K562 (cell line): ENCODE data around the gene EIF4G2. TPM values are rescaled to one million over a fixed set of nuclear protein-coding genes. Genes with fewer than 3 reads are reported as not detected.

Experiments
- DACH1 ChIP-seq: fragments of 450-650 bp; IDR thresholded peaks from 2 replicates; pipeline ENCODE4 v1.6.1; 2018; ENCODE audit not compliant: partially characterized antibody
- GATAD2A ChIP-seq: fragments of 450-650 bp; IDR thresholded peaks from 2 replicates; pipeline ENCODE4 v1.6.1; 2017
- KAT8 ChIP-seq: fragments of 450-650 bp; IDR thresholded peaks from 2 replicates; pipeline ENCODE4 v1.6.1; 2016; ENCODE audit warnings: low read depth, mild to moderate bottlenecking
- LARP7 ChIP-seq: fragments of 450-650 bp; IDR thresholded peaks from 2 replicates; pipeline ENCODE4 v1.6.1; 2016
- MTA1 ChIP-seq: fragments of 450-650 bp; IDR thresholded peaks from 2 replicates; pipeline ENCODE4 v1.6.1; 2017; ENCODE audit warnings: borderline replicate concordance
- MYC ChIP-seq, 2 experiments: fragments of 250-450 bp in 1 of 2; sonication (Bioruptor Pico) in 1 of 2; IDR thresholded peaks; 2 replicates each; pipeline versions ENCODE4 v1.5.1 to v1.6.1; 2012 to 2021; ENCODE audit warnings: low read depth in 2 of 2, borderline replicate concordance in 1 of 2, improper control_type of control experiment in 1 of 2, low read length in 1 of 2, mild to moderate bottlenecking in 1 of 2, moderate library complexity in 1 of 2
- NEUROD1 ChIP-seq: fragments of 150-350 bp; IDR thresholded peaks from 2 replicates; pipeline ENCODE4 v1.6.1; 2014; ENCODE audit warnings: borderline replicate concordance, low read length, low read depth; ENCODE audit not compliant: partially characterized antibody
- NONO ChIP-seq, 2 experiments: fragments of 200-400 bp in 1 of 2; fragments of 450-650 bp in 1 of 2; formaldehyde crosslinking in 1 of 2; IDR thresholded peaks; 2 replicates each; pipeline ENCODE4 v1.6.1; 2017; ENCODE audit warnings: low read depth in 2 of 2, mild to moderate bottlenecking in 2 of 2, moderate library complexity in 2 of 2, low read length in 1 of 2
- SREBF1 ChIP-seq: fragments of 150-350 bp; IDR thresholded peaks from 2 replicates; pipeline ENCODE4 v1.6.1; 2014; ENCODE audit warnings: antibody characterized with exemption, low read depth, low read length, borderline replicate concordance
- SRF ChIP-seq, 2 experiments: fragments of 250-450, 450-650 bp in 1 of 2; sonication (Bioruptor Pico) in 1 of 2; sonication (generic) in 1 of 2; formaldehyde crosslinking; IDR thresholded peaks; 2 replicates each; pipeline versions ENCODE4 v1.5.0 to v1.5.1; 2020 to 2022; ENCODE audit warnings: mild to moderate bottlenecking in 1 of 2, missing genetic modification reagents in 1 of 2
- YBX1 ChIP-seq: fragments of 450-650 bp; IDR thresholded peaks from 2 replicates; pipeline ENCODE4 v1.7.1; 2016; ENCODE audit warnings: mild to moderate bottlenecking
- ZNF232 ChIP-seq: sonication (generic); formaldehyde crosslinking; IDR thresholded peaks from 2 replicates; pipeline ENCODE4 v1.8.0; 2022; ENCODE audit warnings: mild to moderate bottlenecking, missing genetic modification reagents
- ZNF3 ChIP-seq: fragments of 250-450 bp; sonication (Bioruptor Pico); IDR thresholded peaks from 2 replicates; pipeline ENCODE4 v1.5.0; 2021; ENCODE audit warnings: mild to moderate bottlenecking, moderate library complexity
- ZNF41 ChIP-seq: fragments of 250-450 bp; sonication (Bioruptor Pico); conservative IDR thresholded peaks from 2 replicates; pipeline ENCODE4 v1.4.0; 2020; ENCODE audit warnings: mild to moderate bottlenecking
- ZNF699 ChIP-seq: fragments of 250-450 bp; sonication (Bioruptor Pico); IDR thresholded peaks from 2 replicates; pipeline ENCODE4 v1.8.0; 2021; ENCODE audit warnings: mild to moderate bottlenecking, moderate library complexity; ENCODE audit not compliant: insufficient replicate concordance
- ZZZ3 ChIP-seq: fragments of 450-650 bp; IDR thresholded peaks from 2 replicates; pipeline ENCODE4 v1.6.1; 2016; ENCODE audit warnings: antibody characterized with exemption, mild to moderate bottlenecking, moderate library complexity
- polyA plus RNA-seq, 8 experiments: library from polyadenylated mRNA; depleted of rRNA in 4 of 8; stranded (reverse) in 5 of 8; unstranded in 3 of 8; fragments of >200 nt; fragmentation: Nextera tagmentation in 2 of 8; fragmentation: Illumina TruSeq in 1 of 8; extraction: Ambion mirVana in 2 of 8; extraction: Trizol in 1 of 8; gene quantifications; 2 replicates each; pipeline versions ENCODE4 v1.2.1 to v1.2.3, GENCODE V29; 2011 to 2014; ENCODE audit warnings: inconsistent platforms in 1 of 8, missing spikeins in 1 of 8
- total RNA-seq, 7 experiments: library from RNA; depleted of rRNA in 6 of 7; stranded (reverse); fragments of >200 nt in 6 of 7; fragmentation: Illumina TruSeq in 2 of 7; extraction: Trizol in 2 of 7; gene quantifications; 2 replicates each; pipeline versions ENCODE4 v1.2.1 to v1.2.3, GENCODE V29; 2011 to 2021; ENCODE audit warnings: low replicate concordance in 1 of 7
- TF ChIP-seq, protein P1 (sequence below): fragments of 250-450 bp; sonication (Bioruptor Pico); IDR thresholded peaks from 2 replicates; pipeline ENCODE4 v1.8.0; 2021; ENCODE audit warnings: moderate library complexity, mild to moderate bottlenecking, inconsistent platforms
- TF ChIP-seq, protein P2 (sequence below): fragments of 450-650 bp; IDR thresholded peaks from 2 replicates; pipeline ENCODE4 v1.6.1; 2018; ENCODE audit not compliant: partially characterized antibody
- TF ChIP-seq, protein P3 (sequence below): sonication (generic); IDR thresholded peaks from 2 replicates; pipeline ENCODE4 v1.6.1; 2016

The EIF4G2 gene
- total and polyA plus RNA-seq, 9 of the 15 experiments (the other 6 are each of a cell fraction or from before 2014, with no cell fraction given): 206 to 790 (median 646) TPM

DNA sequence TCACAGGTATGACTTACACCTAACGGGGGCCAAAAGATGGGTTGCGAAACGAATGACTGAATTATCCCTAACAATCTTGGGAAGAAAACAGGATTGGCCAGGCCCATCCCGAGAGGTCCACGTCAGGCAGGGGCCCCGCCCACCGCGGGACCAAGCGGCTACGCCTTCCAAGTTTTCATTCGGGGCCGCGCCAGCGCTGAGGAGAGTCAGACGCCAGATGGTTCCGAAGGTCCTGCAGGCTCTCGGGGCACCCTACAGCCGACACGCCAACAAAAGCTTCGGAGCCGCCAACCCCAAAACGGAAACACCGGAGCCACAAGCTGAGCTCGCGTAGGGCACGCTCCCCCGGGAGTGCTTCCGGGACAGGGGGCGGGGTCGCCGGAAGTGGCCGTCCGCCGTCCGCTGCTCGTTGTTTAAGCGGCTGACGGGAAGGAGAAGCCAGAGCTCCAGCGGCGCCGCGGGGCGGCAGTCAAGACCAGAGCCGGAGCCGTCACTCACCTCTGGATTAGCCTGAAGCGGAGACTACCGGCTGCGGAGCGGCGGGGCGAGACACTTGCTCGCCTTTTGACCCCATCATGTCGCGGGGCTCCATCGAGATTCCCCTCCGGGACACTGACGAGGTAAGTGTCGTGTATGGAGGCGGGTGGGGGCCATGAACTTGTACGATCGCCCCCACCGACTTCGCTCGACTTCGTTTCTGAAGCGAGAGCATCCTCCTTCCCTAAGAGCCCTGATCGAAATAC is 57.7 kb downstream of the EIF4G2 start, which contains the start of gene CTR9 (continued):
- peak; percentile 59 for TF ChIP-seq NEUROD1
- TF ChIP-seq, protein P1, sequence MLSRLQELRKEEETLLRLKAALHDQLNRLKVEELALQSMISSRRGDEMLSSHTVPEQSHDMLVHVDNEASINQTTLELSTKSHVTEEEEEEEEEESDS (CRISPR knock-in tag): no peak
- no peak for TF ChIP-seq ZNF41 (CRISPR knock-in tag)
- TF ChIP-seq ZZZ3: no peak
- TF ChIP-seq, protein P2, sequence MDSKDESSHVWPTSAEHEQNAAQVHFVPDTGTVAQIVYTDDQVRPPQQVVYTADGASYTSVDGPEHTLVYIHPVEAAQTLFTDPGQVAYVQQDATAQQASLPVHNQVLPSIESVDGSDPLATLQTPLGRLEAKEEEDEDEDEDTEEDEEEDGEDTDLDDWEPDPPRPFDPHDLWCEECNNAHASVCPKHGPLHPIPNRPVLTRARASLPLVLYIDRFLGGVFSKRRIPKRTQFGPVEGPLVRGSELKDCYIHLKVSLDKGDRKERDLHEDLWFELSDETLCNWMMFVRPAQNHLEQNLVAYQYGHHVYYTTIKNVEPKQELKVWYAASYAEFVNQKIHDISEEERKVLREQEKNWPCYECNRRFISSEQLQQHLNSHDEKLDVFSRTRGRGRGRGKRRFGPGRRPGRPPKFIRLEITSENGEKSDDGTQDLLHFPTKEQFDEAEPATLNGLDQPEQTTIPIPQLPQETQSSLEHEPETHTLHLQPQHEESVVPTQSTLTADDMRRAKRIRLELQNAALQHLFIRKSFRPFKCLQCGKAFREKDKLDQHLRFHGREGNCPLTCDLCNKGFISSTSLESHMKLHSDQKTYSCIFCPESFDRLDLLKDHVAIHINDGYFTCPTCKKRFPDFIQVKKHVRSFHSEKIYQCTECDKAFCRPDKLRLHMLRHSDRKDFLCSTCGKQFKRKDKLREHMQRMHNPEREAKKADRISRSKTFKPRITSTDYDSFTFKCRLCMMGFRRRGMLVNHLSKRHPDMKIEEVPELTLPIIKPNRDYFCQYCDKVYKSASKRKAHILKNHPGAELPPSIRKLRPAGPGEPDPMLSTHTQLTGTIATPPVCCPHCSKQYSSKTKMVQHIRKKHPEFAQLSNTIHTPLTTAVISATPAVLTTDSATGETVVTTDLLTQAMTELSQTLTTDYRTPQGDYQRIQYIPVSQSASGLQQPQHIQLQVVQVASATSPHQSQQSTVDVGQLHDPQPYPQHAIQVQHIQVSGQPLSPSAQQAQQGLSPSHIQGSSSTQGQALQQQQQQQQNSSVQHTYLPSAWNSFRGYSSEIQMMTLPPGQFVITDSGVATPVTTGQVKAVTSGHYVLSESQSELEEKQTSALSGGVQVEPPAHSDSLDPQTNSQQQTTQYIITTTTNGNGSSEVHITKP: no peak
- TF ChIP-seq ZNF699 (CRISPR knock-in tag): no peak
- no peak for TF ChIP-seq YBX1
- TF ChIP-seq SREBF1: peak; percentile 83
- no peak for TF ChIP-seq MTA1
- peak in 1 of 2 experiments; percentile 35; a peak in 1 of 4 replicates for TF ChIP-seq SRF (CRISPR knock-in tag; IDR thresholded peaks at IDR 0.05)
- peak; percentile 49 for TF ChIP-seq DACH1
- TF ChIP-seq ZNF232 (CRISPR knock-in tag): no peak
- no peak for TF ChIP-seq KAT8
- TF ChIP-seq MYC (IDR thresholded peaks at IDR 0.05; ENCODE audit: low read depth, low read length): peak; percentile 85
- no peak for TF ChIP-seq MYC (CRISPR knock-in tag; IDR thresholded peaks at IDR 0.05; ENCODE audit: borderline replicate concordance, low read depth)
- TF ChIP-seq, protein P3, sequence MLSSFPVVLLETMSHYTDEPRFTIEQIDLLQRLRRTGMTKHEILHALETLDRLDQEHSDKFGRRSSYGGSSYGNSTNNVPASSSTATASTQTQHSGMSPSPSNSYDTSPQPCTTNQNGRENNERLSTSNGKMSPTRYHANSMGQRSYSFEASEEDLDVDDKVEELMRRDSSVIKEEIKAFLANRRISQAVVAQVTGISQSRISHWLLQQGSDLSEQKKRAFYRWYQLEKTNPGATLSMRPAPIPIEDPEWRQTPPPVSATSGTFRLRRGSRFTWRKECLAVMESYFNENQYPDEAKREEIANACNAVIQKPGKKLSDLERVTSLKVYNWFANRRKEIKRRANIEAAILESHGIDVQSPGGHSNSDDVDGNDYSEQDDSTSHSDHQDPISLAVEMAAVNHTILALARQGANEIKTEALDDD: no peak; the same call in 1 of the 2 replicates
- TF ChIP-seq LARP7: no peak
- TF ChIP-seq GATAD2A: no peak
- peak in 1 of 2 experiments; percentile 61; a peak in 1 of 4 replicates for TF ChIP-seq NONO (IDR thresholded peaks at IDR 0.05; ENCODE audit: low read depth in 2 of 2, low read length in 1 of 2)
- no peak for TF ChIP-seq ZNF3 (CRISPR knock-in tag)
